Fibroblast of pulmonary artery (primary cell): ENCODE data around the gene FJX1.

ENCODE experiments used
- DNase-seq: peaks from one replicate; pipeline ENCODE4 v3.0.0-alpha.2; 2010; ENCODE audit warnings: low read depth
- H3K4me3 ChIP-seq: replicated peaks from 2 replicates; pipeline ENCODE4 v1.5.1; 2011; ENCODE audit warnings: low read depth, mild to moderate bottlenecking, control low read depth, low read length, moderate library complexity
- TF ChIP-seq, protein P1 (sequence below): IDR thresholded peaks from 2 replicates; pipeline ENCODE4 v1.5.1; 2011; ENCODE audit warnings: mild to moderate bottlenecking, control low read depth, low read length, inconsistent platforms; ENCODE audit errors: missing control alignments

FJX1 gene

DNA sequence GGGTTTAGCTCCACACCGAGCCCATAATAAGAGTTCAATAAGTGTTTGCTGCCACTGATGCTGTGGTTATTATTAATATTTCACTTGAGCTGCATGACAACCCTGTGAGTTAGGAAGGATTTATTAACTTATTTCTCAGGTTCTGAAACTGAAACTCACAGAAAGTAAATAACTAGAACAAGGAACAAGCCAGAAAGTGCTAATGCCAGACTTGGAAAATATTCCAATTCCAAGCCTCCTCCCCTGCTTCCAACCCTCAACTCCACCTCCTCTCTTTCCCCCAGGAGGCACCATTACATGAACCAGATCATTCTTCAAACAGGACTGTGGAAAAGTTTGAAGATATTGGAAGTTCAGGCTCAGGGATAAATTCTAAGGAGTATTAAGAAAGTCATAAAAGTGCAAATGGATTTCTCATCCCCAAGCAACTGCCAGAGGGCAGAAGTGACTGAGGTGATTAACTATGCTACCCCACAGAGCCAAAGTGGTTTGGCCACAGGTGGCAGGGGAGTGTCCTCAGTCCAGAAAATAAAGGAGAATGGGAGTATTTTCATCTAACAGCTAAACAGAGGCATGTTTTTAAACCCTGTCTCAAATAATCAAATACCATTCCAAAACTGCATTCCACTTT lies 3.2 kb upstream of the FJX1 start:
- H3K4me3 ChIP-seq = no peak overlapping the region
- TF ChIP-seq, protein P1, sequence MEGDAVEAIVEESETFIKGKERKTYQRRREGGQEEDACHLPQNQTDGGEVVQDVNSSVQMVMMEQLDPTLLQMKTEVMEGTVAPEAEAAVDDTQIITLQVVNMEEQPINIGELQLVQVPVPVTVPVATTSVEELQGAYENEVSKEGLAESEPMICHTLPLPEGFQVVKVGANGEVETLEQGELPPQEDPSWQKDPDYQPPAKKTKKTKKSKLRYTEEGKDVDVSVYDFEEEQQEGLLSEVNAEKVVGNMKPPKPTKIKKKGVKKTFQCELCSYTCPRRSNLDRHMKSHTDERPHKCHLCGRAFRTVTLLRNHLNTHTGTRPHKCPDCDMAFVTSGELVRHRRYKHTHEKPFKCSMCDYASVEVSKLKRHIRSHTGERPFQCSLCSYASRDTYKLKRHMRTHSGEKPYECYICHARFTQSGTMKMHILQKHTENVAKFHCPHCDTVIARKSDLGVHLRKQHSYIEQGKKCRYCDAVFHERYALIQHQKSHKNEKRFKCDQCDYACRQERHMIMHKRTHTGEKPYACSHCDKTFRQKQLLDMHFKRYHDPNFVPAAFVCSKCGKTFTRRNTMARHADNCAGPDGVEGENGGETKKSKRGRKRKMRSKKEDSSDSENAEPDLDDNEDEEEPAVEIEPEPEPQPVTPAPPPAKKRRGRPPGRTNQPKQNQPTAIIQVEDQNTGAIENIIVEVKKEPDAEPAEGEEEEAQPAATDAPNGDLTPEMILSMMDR = no peak
- no peak for DNase-seq

- peak; percentile 79 for DNase-seq
- TF ChIP-seq, protein P1 = peak; percentile 58
- H3K4me3 ChIP-seq = no peak overlapping the region
Measured at GRCh38 chr11:35615921-35616900, 2.0 kb upstream of the FJX1 start.

- TF ChIP-seq, protein P1 = no peak
- no peak for DNase-seq
- peak overlapping the region; percentile 66 for H3K4me3 ChIP-seq
Measured at GRCh38 chr11:35617316-35617686, 959 bp upstream of the FJX1 start.

GRCh38 chr11:35618497-35619115 lies 346 bp downstream of the FJX1 start:
- H3K4me3 ChIP-seq = peak overlapping the region; percentile 66

GRCh38 chr11:35619116-35619854 lies 1.0 kb downstream of the FJX1 start:
- peak overlapping the region; percentile 66 for H3K4me3 ChIP-seq
- peak; percentile 43 for DNase-seq
- TF ChIP-seq, protein P1 = no peak

More at GRCh38 chr11:35618497-35619115, 346 bp downstream of the FJX1 start:
- TF ChIP-seq, protein P1 = no peak
- DNase-seq = peak; percentile 46

DNA sequence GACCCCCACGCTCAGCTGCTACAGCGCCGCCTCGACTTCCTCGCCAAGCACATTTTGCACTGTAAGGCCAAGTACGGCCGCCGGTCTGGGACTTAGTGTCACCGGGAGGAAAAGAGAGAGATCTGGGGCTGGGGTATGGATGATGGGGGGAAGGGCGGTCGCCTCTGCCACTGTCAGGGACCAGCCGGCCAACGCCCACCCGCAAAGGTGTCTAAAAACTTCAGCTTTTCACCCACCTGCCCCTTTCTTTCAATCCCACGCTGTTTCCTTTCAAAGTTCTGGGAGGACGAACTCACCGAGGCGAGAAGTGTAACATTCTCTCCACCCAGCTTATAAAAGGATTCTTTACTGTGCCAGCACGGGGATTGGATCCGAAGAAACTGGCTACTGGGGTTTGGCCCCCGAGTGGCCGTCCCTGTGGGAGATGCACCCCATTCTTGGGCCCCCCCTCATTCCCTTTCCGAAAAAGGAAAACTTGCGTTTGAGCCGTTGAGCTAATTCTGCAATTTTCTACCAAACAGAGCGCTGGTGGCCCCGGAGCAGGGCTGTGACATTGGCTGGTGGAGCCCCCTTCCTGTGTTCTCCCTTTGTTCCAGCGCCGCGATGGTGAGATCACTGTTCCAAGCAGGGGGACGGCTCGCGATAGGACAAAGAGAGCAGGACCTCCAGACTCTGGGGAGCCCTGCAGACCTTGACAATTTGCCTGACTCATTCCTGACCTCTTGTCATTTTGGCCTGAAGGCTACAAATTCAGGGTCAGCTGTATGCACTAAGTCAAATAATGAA lies 1.8 kb downstream of the FJX1 start:
- TF ChIP-seq, protein P1 = no peak
- DNase-seq = peak; percentile 34
- H3K4me3 ChIP-seq = peak overlapping the region; percentile 66
